NCI-H2029 treated with DMSO at 0.1 percent for 48 hours (cell line): ENCODE data around the gene GADD45A.
"Not testable (repeated sequence)": the region's sequence is repeated elsewhere in the genome, so short reads cannot be mapped to it uniquely, and the experiment has no call there.

ENCODE experiments used
- DNase-seq: peaks from one replicate; lab custom pipeline; 2025; lab: John Stamatoyannopoulos, UW

The GADD45A gene

GRCh38 chr1:67685067-67685557, at the start of gene GADD45A:
Gene GADD45A (plus strand): TSS chr1:67685201. CDS start chr1:67685495, 294 bp downstream.
- DNase-seq = peak; percentile 96

GRCh38 chr1:67636146-67636545, 48.9 kb upstream of the GADD45A start:
- no peak for DNase-seq

DNA sequence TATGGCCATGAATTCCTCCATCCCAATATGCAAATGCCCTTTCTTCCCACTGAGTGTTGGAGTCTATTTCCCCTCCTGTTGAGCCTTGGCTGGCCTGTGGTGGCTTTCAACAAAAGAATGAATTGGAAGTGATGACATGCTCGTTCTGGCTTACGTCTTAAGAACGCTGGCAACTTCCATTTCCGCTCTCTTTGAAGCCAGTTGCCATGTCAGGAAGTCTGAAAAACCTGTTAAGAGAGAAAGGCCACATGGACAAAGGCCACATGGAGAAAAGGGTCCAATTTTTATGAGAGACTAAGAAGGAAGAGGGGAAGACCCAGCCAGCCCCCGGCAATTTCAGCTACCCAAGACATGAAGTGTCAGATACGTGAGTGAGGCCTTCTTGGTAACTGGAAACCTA, 45.6 kb upstream of the GADD45A start:
- DNase-seq = no peak

- no peak for DNase-seq
Observed at GRCh38 chr1:67642629-67643028, 42.4 kb upstream of the GADD45A start.

DNA sequence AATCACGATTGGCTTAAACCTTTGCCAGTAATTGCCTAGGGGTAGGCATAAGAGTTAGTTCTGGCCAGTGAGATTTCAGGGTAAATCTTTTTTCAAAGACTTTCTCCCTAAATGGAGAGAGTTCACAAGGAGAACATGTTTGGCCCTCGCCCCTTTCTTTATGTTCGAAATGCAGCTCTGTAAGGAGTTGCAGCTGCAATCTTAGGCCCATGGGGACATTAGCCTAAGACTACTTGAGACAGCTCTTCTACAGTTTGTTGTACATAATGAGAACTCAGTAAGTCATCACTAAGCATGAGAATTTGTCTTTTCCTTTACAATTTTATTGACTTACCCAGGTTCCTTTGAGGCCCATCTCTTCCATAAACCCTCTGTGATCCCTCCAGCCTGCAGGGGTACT, 40.4 kb upstream of the GADD45A start:
- no peak for DNase-seq

DNA sequence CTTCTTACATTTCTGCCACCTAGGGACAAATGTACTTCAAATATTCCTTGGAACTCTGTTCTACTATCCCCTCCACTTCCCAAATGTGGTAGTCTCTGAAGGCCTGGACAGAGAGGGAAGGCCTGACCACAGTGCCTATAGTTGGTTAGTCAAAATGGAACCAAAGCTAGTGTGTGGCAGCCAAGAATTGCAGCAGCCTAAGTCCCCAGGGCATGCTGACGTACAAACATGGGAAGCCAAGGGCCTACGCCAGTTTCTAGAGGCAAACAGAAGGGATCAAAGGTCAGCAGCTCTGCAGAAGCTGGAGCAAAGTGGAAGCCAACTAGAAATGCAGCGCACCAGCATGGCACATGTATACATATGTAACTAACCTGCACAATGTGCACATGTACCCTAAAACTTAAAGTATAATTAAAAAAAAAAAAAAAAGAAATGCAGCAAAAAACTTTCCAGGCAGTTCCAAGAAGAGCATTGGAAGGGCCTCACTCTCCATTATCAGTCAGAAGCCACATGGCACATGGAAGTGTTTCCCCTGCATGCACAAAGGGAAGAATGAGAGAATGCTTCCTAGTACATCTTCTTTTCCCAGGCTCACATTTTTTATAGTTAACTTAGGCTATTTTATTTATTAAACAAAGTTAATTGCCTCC, 39.4 kb upstream of the GADD45A start:
- DNase-seq = no peak

GRCh38 chr1:67646145-67647035, 38.6 kb upstream of the GADD45A start:
- DNase-seq = peak; percentile 80

GRCh38 chr1:67647036-67647798, 37.8 kb upstream of the GADD45A start:
- DNase-seq = peak; percentile 96

DNA sequence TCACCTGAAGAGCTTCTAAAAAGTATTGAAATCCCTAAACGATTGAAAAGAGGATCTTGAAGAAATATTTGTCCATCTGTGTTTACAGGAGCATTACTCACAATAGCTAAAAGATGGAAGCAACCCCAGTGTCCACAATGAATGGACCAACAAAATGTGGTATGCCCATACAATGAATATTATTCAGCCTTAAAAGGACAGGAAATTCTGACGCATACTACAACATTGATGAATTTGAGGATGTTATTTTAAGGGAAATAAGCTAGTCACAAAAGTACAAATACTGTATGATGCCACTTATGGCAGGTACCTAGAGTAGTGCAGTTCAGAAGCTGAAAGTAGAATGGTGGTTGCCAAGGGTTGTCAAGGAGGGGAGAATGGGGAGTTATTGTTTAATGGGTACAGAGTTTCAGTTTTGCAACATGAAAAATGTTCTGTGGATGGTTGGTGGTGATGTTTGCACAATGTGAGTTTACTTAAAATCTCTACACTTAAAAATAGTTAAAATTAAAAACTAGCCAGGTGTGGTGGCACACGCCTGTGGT, 37.1 kb upstream of the GADD45A start:
- DNase-seq = no peak

DNA sequence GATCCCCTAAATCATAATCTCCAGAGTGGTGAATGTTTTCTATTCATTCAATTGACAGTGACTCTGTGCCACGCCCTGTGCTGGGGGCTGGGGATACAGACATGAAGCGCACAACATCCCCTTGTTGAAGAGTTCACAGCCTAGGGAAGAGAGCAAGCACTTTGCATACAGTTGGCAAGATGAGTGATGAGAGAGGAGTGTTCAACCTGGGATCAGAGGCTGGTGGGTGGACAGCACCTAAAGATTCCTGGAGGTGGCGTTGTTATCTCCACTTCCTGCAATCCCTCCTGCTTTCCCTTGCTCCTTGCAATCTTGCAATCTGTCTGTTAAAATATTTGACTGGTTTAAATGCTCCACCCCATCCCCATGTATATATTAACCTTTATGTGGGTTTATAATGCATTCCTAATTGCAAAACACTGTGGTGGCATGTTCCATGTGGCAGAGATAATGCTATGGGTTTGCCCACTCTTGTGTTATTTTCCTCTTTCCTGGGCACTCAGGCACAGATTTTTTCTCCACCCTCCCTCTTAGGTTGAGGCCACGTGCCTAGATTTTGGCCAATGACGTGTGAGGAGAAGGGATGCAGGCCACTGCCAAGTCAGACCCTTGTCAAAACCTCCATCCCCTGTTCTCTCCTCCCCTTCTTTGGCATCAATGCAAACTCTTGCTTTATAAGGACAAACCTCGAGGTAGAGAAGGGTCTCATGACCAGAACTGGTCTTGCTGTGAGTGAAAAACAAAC, 36.2 kb upstream of the GADD45A start:
- DNase-seq = no peak

DNA sequence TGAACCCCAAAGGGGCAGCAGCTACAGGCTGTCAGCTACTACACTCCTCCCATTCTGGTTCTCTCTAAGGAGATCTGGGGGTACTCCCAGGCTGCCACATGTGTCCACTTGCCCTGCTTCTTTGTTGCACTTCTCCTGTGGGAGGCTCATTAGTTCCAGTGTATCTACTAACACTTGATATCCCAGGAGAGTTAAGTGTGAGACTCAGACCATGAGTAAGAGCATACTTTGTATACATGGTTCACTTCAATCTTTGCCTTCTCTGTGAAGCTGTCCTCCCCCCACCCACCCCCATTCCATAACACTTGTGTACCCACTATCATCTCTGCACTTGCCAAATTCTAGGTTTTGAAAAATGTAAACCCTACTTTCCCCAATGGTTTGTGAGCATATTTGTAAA, 34.9 kb upstream of the GADD45A start:
- no peak for DNase-seq

DNA sequence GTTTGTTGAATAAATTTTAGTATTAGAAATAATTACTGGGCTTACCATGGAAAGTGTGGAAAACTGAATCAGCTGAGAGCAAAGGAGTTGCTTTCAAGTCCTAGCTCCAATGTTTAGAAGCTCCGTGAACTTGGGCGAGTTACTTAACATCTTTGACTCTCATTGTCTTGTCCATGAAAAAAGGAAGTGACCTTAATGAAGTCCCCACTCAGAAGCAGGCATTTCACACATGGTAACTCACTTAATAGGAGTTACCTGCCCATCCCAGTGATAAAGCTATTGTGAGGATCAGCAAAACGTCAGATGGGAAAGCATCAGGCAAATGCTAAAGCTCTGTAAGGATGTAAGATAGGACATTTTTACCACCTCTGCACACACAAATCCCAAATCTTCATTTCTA, 34.0 kb upstream of the GADD45A start:
- DNase-seq = no peak

DNA sequence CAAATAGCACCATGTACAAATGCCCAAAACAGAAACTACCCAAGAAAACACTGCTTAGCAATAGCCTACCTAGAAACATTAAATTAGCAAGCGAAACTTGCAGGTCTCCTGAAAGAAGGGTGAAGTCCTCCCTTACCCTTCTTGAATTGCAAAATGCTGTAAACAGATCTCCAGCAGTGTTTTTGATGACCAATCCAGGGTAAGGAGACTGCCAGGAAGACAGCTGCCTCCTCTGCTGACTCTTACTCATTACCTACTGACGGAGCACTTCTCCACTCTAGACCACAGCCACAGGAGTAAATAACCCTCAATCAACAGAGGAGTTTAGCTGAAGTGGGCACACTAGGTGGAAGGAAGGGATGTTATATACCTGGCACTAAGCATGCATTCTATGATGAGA, 32.2 kb upstream of the GADD45A start:
- DNase-seq = peak; percentile 77

DNA sequence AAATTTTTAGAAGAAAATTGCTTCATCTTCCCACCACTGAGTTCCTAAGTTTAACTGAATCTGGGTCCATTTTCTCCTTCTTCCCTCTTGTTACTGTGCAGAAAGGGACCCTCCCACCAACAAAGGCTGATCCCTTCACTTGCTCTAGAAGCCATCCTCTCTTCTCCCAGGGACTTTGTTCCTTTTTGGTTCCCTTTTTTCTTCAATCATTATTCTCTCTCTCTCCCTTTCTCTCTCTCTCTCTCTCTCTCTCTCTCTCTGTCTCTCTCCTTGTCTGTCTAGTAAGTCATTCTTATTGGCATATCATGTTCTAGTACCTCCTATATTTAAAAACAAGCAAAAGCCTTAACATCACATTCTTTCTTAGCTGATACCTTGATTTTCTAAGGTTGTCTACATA, 31.7 kb upstream of the GADD45A start:
- DNase-seq = no peak

DNA sequence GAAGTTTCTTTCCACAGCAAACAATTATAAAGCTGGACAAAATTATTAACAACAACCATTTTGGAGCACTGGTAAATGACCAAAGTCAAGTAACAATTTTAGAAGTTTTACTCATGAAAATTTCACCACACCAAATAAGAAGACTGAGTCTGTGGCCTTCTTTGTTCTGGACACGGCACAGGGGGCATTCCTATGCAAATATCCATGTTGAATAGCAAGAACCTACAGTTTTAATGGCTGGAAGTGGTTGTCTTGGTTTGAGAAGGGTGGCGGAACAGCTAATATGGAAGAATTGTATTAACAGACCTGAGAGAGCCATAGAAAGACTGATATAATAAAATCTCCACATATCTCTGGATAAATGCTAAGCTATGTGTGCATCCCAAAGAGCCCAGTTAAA, 29.4 kb upstream of the GADD45A start:
- DNase-seq = no peak

- DNase-seq = not testable (repeated sequence)
Observed at GRCh38 chr1:67657152-67657551, 27.8 kb upstream of the GADD45A start.

- no peak for DNase-seq
Observed at GRCh38 chr1:67659229-67659628, 25.8 kb upstream of the GADD45A start.

DNA sequence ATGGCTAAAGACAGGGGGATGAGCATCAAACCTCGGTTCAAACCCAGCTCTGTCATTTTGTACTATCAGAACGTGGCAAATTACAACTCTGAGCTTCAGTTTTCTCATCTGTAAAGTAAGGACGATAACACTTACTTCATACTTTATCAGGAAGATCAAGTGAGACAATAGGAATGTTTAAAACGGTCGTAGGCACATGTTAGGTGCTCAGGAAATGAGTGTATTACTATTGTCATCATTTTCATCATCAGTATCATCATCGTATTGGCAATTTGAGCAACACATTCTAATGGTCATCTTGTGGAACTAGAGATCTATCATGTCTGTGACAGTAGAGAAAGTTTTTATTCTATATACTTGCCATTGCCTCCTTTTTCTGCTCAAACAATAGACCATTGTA, 22.1 kb upstream of the GADD45A start:
- DNase-seq = no peak

- peak; percentile 29 for DNase-seq
Observed at GRCh38 chr1:67664048-67664447, 21.0 kb upstream of the GADD45A start.

- DNase-seq = not testable (repeated sequence)
Observed at GRCh38 chr1:67665307-67665706, 19.7 kb upstream of the GADD45A start.

DNA sequence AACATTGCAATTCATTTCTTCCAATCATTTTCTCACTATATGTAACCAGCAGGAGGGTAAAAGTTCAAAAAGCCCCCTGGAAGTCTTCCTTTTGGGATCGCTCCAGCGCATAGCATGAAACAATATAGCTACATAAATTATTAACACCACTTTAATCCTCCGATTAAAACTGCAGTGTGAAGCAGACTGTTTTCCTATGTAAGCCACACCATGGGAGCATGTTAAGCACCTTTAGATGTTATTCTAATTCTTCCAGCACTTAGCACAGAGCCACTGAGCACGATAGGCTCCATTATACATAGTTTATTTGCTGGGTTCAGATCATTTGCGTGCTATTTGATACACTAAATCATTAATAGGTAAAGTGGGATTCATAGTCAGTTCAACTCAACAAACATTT, 18.4 kb upstream of the GADD45A start:
- DNase-seq = no peak
